ENCODE results near the gene MGAT5B.

Gene MGAT5B

DNA sequence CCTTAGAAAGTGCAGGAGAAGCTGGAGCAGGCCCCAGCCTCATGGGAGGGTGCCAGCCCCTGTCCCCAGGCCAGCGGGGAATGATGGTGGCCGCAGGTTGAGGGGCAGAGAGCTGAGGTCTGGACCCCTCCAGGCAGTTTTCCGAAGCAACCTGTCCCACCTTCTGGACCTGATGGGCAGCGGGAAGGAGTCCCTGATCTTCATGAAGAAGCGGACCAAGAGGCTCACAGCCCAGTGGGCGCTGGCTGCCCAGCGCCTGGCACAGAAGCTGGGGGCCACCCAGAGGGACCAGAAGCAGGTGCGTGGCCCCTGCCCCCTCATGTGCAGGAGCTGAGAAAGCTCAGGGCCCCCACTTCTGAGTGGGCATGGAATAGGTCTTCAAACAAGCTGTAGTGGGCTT lies 36.8 kb downstream of the MGAT5B start:
- DNase-seq (ENCODE audit: low read depth in 2 of 2) = no peak

DNA sequence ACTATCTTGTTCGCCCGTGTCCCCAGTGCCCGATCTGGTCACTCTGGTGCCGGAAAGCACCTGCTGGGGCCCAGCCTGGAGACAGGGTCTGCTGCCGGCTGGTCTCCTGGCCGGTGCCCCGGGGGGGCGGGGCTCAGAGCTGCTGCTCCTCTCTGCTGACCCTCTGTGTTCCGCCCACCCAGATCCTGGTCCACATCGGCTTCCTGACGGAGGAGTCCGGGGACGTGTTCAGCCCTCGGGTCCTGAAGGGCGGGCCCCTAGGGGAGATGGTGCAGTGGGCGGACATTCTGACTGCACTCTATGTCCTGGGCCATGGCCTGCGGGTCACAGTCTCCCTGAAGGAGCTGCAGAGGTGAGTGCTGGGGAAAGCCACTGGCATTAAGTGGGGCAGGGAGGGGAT lies 37.6 kb downstream of the MGAT5B start:
- DNase-seq (ENCODE audit: low read depth in 2 of 2) = no peak

GRCh38 chr17:76906463-76906862 lies 38.3 kb downstream of the MGAT5B start:
- no peak for DNase-seq (ENCODE audit: low read depth in 2 of 2)

- DNase-seq (ENCODE audit: low read depth in 2 of 2) = no peak
These were observed 39.1 kb downstream of the MGAT5B start for GRCh38 chr17:76907352-76907751.

DNA sequence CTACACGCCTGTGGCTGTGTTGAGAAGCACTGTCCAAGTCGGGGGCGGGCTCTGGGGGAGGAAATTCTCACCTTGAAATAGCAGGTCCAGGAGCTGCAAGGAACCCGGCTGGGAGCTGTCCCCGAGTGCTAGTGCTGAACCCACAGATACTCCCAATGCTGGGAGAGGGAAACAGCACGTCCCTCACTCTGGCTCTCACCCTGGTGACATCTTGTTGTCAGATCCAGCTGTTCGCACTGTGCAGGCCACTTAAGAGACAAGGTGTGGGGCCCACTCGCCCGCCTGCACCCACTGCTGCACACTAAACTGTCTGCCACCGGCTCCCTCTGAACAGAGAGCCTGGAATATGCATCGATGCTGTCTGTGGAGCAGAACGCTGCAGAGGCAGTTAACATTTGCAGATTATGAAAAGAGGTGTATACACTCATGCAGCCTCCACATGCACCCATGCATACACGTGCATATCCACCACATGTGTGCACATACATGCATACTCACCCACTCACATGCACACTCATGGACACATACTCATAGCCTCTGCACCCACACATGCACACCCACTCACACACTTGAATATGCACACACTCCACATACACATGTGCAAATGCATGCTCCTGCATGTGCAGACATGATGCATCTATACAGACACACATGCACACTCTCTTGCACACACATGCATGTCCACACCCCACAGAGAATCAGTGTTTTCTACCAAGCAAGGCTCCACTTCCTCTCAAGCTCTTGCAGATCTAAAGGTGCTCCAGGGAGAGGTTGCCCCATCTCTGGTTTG lies 42.0 kb downstream of the MGAT5B start:
- peak; percentile 10 to 39 for DNase-seq (ENCODE audit: low read depth in 2 of 2)

DNA sequence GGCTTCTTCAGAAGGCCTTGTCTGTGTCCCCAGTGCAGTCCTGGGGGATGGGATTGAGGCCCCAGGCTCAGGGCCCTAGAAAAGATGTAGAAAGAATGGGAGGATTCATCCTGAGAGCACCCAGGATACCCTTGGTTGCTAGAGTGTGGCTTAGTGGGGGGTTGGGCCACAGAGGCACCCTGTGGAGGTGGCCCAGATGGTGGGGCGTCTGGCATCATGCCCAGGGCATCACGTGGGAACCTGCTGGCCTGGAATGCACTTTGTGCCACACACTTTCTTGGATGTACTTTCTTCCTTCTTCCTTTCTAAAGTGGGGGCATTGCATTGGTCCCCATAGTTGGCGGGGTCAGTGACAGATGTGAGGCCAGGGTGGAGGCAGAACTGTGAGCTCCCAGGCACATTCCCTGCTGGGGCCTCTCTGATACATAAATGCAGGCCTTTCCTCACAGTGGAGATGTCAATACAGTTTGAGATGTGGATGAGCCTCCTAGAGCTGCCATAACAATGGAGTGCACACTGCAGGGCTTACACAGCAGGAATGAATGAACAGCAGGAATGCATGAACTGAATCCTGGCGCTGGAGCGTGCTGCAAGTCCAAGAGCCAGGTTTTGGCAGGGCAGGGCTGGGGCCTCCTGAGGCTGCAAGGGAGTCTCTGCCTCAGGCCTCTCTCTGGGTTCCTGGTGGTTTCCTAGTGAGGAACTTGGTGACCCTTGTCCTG lies 43.3 kb downstream of the MGAT5B start:
- DNase-seq (ENCODE audit: low read depth in 2 of 2) = no peak

GRCh38 chr17:76912421-76913164 lies 44.4 kb downstream of the MGAT5B start:
- DNase-seq (ENCODE audit: low read depth in 2 of 2) = no peak

DNA sequence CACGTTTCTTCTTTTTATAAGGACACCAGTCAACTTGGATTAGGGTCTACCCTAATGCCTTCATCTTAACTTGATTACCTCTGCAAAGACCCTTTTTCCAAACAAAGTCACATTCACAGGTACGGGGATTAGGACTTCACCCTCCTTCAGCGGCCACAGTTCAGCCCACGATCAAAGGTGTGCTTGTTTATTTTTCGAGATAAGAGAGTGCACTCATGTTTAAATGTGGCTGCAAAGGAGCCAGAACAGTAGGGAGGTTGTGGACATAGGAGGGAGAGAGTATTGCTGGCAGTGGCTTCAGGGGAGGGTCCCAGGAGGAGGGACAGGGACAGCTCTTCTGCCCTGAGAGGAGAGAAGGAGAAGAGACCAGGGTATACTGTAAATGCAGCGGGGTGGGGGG lies 46.7 kb downstream of the MGAT5B start:
- no peak for DNase-seq (ENCODE audit: low read depth in 2 of 2)

DNA sequence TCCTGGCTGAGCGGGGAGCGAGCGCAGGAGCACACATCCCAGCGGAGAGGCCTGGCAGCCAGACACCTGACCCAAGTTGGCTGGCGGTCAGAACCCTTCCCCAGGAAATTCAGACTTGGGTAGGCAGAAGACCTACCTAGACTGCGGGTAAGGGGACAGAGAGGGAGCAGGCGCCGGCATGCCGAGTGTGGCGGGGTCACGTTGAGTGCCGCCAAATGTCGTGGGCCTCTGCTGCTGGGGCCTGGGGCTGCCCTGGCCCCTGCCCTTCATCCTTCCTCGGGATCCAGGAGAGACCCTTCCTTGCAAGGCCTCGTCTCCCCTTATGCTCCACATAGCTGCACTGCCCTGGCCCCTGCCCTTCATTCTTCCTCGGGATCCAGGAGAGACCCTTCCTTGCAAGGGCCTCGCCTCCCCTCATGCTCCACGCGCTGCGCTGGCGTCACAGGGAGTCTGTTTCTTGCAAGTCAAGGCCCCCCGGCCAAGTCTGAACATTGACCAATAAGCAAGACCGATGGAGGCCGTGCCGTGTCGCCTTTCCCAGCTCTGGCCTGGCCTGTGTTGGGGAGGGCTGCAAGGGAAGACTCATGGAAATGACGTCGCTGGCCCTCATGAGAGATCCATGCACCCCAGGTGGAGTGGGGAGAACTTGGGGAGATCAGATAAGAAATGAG lies 47.8 kb downstream of the MGAT5B start:
- no peak for DNase-seq (ENCODE audit: low read depth in 2 of 2)

GRCh38 chr17:76917829-76918228 lies 49.6 kb downstream of the MGAT5B start:
- no peak for DNase-seq (ENCODE audit: low read depth in 2 of 2)

GRCh38 chr17:76918811-76919210 lies 50.6 kb downstream of the MGAT5B start:
- no peak for DNase-seq (ENCODE audit: low read depth in 2 of 2)

GRCh38 chr17:76920364-76921139 lies 52.3 kb downstream of the MGAT5B start:
- DNase-seq (ENCODE audit: low read depth in 2 of 2) = no peak

DNA sequence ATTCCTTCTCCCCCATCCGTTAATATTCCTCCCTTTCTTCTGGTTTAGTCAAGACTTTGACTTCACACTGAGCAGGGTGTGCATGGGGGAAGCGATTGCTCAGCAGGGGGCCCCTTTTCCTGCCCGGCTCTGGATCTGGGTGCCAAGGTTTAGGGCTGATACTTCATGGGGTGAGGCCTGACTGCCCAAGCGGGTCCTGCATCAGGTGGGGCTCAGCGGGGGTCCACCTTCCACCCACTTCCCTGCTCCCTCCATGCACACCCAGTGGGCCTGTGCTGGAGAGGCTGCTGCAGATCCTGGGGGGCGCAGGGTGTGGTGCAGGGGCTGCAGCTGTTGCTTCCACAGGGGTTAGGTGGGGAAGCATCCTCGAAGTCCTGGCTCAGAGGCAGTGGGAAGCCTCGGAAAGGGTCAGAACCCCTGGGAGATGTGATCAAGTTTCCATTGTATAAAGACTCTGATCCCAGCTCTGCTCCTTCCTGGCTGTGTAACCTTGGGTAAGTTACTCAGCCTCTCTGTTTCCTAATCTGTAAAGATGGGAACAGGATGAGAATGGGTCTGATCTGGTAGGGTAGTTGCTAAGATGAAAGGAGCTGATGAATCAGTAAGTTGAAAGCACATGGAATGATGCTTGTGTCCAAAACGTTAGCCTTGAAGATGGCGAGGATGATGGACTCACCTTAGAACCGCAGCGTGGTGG lies 53.3 kb downstream of the MGAT5B start:
- no peak for DNase-seq (ENCODE audit: low read depth in 2 of 2)

- no peak for DNase-seq (ENCODE audit: low read depth in 2 of 2)
These were observed 53.9 kb downstream of the MGAT5B start for GRCh38 chr17:76922084-76922483.

- DNase-seq (ENCODE audit: low read depth in 2 of 2) = no peak
These were observed 54.8 kb downstream of the MGAT5B start for GRCh38 chr17:76922967-76923366.

DNA sequence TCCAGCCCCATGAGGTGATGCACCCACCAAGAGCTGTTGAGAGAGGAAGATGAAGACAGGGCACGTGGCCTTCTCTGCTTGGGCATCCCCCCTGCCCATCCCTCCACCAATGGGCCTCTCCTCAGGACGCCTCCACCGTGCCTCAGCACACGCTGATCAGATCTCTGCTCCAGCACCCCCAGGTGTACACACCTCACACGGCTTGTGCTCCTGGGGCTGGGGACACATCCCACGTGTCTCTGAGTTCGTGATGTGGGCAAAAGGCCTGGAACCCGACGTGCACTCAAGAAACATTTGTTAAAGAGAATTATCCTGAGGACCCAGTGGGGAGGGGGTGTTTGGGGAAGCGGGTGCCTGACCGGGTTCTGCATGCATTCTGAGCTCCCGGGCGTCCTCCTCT lies 55.3 kb downstream of the MGAT5B start:
- DNase-seq (ENCODE audit: low read depth in 2 of 2) = no peak

DNA sequence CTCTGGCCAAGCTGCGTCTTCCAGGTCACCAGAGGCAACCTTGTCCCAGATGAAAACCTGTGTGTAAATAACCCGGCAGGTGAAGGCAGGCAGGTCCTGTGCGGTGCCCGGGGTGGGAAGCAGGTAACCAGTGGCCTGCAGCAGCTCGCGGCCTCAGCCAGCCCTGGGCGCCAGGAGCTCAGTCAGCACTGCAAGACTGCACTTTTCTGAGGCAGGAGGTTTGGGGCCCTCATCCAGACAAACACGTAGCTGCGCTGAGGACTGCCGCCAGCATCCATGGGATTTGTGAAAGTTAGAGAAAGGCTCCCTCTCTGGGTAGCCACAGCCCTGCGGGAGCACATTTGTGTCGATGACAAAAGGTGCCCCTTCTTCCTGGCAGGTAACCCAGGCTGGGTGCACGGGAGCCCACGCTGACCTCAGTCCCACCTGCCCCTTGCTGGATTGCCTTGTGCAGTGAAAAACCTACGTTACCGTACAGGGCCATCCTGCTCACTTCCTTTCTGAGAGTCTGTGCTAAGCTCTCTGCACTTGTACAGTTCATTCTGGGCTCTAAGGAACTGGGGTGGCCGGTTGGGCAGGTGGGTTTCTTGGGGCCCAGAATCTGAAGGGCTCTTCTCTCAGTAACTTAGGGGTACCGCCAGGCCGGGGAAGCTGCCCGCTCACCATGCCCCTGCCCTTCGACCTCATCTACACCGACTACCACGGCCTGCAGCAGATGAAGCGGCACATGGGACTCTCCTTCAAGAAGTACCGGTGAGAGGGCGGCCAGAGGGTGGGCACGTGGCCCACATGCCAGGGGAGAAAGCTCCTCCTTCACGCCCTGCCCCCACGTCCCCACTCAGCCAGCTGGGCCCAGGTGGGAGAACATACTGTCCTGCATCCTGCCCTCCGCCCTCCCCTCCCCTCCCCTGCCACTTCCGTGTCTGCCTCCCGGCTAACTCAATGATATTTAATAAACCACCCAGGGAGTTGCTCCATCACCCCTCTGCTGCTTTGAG lies 56.4 kb downstream of the MGAT5B start:
- DNase-seq (ENCODE audit: low read depth in 2 of 2) = no peak

DNA sequence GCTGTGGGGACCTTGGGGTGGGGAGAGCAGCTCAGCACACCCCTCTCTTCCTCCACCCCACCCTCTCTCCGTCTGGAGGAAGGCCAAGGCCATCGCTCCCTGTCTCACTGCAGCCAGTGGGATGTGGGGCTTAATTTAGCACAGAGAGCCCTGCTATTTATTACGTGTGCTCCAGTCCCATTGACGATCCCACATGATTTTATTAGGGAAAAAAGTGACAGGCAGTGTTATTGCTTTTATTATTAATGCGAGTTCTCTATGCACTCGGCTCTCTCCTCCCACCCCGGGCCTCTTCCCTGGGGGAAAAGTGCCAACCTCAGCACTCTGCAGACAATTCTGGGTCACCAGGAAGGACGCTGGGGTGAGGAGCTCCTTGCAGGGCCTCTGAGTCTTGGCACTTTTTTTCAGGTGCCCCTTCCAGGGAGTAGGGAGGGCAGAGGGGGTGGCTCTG lies 57.3 kb downstream of the MGAT5B start:
- DNase-seq (ENCODE audit: low read depth in 2 of 2) = no peak

DNA sequence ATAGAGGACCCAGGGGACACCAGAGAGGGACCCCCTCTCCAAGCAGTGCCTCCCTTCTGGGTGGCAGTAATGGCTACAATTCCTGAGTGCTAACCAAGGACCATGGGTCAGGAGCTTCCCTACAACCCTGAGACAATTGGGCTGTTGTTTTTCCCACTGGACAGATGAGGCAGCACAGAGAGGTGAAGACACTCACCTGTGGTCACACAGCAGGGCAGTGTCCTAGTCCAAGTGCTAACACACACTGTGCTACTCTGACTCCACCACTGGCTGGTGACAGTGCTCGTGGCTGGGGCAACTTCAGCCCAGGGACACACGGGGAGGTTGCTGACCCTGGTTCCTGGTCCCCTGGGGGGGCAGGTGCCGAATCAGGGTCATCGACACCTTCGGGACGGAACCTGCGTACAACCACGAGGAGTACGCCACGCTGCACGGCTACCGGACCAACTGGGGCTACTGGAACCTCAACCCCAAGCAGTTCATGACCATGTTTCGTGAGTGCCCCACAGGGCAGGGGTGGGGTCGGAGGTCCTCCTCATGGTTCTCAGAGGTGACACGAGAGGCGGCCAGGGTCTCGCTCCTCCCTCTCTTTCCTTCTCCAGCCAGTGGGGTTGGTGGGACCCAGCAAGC lies 58.1 kb downstream of the MGAT5B start:
- no peak for DNase-seq (ENCODE audit: low read depth in 2 of 2)

All from stimulated activated CD4-positive, alpha-beta T cell treated with anti-CD3 and anti-CD28 coated beads, Interleukin-4, amount 100 ng/mL, for 48 hours (primary cell).